NB4 (cell line): ENCODE data around the gene FBXO41.

ENCODE experiments used
- DNase-seq: peaks from one replicate; pipeline ENCODE4 v3.0.0; 2010; ENCODE audit warnings: low read depth
- H3K4me3 ChIP-seq: one replicate; pipeline ENCODE4 v1.5.1; 2011; ENCODE audit warnings: mild to moderate bottlenecking, low read depth, low read length, moderate library complexity
- CTCF ChIP-seq: IDR thresholded peaks from one replicate; pipeline ENCODE4 v1.5.1; 2012; ENCODE audit warnings: low read depth, low read length
- MAX ChIP-seq: IDR thresholded peaks from 2 replicates; pipeline ENCODE4 v1.6.1; 2011; ENCODE audit warnings: low read depth, low read length
- MYC ChIP-seq: IDR thresholded peaks from 2 replicates; pipeline ENCODE4 v1.6.1; 2011; ENCODE audit warnings: low read depth, low read length
- POLR2A ChIP-seq: IDR thresholded peaks from 2 replicates; pipeline ENCODE4 v1.6.1; 2011; ENCODE audit warnings: mild to moderate bottlenecking; ENCODE audit not compliant: insufficient read length; ENCODE audit errors: extremely low read depth

Gene FBXO41

GRCh38 chr2:73269686-73270465, 14.4 kb downstream of the FBXO41 start:
- H3K4me3 ChIP-seq: no peak overlapping the region
- DNase-seq: no peak
- TF ChIP-seq POLR2A (no peak), CTCF (no peak), MAX (no peak), MYC (no peak)

DNA sequence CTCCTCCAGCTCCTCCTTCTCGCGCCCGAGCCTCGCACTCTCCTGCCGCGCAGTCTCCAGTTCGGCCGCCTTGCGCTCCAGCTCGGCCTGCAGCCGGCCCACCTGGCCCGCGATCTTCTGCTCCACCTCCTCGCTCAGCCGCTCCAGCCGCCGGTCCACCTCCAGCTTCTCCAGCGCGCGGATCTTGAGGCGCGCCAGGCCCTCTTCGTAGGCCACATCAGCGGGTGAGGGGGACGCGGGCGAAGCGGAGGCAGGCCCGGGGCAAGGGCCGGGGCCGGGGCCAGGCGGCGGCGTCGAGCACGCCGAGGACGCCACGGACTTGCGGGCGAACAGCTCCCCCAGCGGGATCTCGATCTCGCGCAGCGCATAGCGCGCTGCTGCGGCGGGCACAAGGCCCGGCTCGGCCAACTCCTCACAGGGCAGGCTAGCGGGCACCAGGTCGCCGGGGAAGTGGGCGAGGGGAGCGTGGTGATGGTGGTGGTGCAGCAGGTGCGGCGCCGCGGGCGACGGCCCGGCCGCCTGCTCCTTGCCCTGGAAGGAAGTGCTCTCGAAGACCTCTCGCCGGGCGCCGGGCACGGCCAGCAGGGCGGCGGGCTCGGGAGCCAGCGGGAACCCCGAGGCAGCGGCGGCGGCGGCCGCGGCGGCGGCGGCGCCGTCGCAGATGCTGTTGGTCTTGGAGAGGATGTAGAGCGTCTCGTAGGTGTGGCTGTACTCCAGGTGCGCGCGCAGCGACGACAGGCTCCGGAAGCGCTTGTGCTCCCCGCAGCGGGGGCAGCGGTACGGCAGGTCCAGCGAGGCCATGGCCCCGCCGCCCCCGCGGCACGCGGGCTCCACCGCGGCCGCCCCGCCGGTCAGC, 15.2 kb downstream of the FBXO41 start:
- no peak for DNase-seq
- no peak overlapping the region for H3K4me3 ChIP-seq
- TF ChIP-seq POLR2A: no peak
- TF ChIP-seq CTCF: no peak
- no peak for TF ChIP-seq MAX
- no peak for TF ChIP-seq MYC

GRCh38 chr2:73268366-73268829, 15.9 kb downstream of the FBXO41 start:
- TF ChIP-seq CTCF: no peak
- TF ChIP-seq MAX: no peak
- TF ChIP-seq MYC: no peak
- TF ChIP-seq POLR2A: no peak
- no peak overlapping the region for H3K4me3 ChIP-seq
- no peak for DNase-seq

GRCh38 chr2:73267008-73267407, 17.3 kb downstream of the FBXO41 start:
- TF ChIP-seq POLR2A (no peak), MAX (no peak), MYC (no peak), CTCF (no peak)
- no peak overlapping the region for H3K4me3 ChIP-seq
- no peak for DNase-seq

- TF ChIP-seq MAX: no peak
- TF ChIP-seq POLR2A: no peak
- TF ChIP-seq CTCF: no peak
- no peak for TF ChIP-seq MYC
- no peak for DNase-seq
- H3K4me3 ChIP-seq: no peak overlapping the region
Measured at GRCh38 chr2:73266061-73266901, 18.0 kb downstream of the FBXO41 start.
